Dermis blood vessel endothelial cell (primary cell): Measurements from ENCODE around the gene PKD1. TPM values are rescaled to one million over a fixed set of nuclear protein-coding genes. Genes with fewer than 3 reads are reported as not detected.
A peak's percentile ranks its signal among the peaks of the same experiment; 100 is the strongest.

ENCODE experiments used
- DNase-seq: peaks from one replicate; pipeline ENCODE4 v3.0.0; 2010
- total RNA-seq: library from RNA; depleted of rRNA; stranded (reverse); fragments of >200 nt; gene quantifications from 2 replicates; pipeline ENCODE4 v1.2.3, GENCODE V29; 2014

The PKD1 gene
- total RNA-seq, 1 donor from 2014 or later, result 77.1 TPM

DNA sequence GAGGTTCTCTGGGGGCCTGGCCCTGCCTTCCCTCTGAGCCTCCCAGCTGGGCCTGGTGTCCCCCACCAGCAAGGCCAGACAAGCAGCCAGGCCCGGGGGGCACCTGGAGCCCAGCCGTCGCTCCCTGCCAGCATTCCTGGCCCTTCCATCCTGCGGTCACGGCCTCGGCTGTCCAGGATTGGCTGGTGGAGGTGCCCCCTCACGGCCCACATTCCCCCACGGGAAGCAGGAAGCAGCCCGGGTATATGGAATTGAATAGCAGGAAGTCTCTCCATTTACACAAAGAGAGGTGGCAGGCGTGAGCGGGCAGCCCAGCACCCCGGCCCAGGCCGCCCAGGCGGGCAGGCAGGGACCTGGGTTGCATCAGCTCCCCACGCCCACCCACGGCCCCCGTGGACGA lies 34.4 kb upstream of the PKD1 start:
- peak; percentile 96 for DNase-seq

- DNase-seq, result no peak
These were observed 31.5 kb upstream of the PKD1 start for GRCh38 chr16:2167068-2167638.

GRCh38 chr16:2166263-2167067 lies 30.8 kb upstream of the PKD1 start:
- DNase-seq, result no peak

- no peak for DNase-seq
These were observed 30.2 kb upstream of the PKD1 start for GRCh38 chr16:2165861-2166260.

DNA sequence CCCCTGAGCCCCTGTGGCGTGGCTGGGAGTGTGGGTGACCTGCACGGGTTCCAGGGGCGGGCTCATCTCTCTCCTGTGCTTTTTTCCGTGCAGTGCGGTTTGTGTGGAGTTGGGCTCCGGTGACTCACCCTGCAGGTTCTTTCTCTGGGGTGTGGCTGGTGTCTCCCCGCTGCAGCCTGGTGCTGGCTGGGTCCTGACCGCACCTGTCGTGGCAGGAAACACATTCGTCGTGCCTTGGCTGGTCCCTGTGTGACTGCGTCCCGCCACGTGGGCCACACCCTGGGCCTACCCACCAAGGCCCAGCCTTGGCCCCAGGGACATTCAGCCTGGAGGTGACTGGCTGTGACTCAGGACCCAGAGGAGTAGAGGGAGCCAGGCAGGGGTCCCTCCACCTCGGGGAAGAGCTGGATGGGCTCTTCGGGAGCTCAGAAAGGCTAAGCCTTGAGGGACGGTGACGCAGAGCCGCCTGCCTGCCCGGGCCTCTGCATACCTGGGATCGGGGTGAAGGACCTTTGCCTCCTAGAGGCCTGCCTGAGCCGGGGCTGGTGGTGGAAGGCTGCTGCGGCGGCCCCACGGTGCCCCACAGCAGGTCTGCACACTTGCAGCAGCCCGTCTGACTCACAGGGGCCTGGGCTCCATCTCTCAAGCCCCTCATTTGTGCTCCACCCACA lies 27.6 kb upstream of the PKD1 start:
- no peak for DNase-seq

GRCh38 chr16:2162676-2163118 lies 27.0 kb upstream of the PKD1 start:
- DNase-seq, result no peak

DNA sequence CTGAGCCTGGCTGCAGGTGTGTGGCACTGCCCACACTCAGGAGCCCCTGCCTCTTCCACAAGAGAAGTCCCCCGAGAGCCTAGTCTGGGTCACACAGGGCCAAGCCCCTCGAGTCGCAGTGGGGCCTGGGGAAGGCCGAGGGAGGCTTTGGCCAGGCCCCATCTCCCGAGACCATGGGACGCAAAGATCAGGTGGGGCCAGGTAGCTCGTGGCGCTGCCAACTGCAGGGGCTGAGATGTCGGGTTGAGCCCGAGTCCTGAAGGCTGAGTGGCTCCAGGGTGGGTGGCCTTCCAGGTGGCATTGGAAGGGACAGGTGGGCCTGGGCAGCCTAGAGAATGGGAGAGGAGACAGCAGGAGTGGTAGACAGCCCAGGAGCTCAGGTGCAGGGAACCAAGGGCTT lies 26.2 kb upstream of the PKD1 start:
- DNase-seq, result no peak

- no peak for DNase-seq
These were observed 25.3 kb upstream of the PKD1 start for GRCh38 chr16:2160915-2161551.

- DNase-seq, result peak; percentile 83
These were observed 23.6 kb upstream of the PKD1 start for GRCh38 chr16:2159175-2159838.

DNA sequence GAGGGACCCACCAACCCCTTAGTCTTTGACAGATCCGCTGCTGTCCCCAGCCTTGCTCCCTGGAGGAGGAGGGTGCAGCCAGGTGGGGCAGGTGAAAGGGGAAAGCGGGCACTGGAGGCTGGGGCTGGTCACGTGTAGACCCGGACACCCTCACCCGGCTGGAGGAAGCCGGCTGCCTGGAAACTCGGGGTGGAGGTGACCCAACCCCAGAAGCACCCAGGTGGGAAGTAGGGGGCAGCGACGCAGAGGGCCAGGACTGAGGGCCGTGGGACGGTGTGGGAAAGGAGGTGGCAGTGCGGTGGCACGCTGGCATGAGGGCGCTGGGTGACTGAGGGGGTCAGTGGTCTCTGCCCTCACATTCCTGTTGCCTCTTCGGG lies 22.6 kb upstream of the PKD1 start:
- DNase-seq, result no peak

DNA sequence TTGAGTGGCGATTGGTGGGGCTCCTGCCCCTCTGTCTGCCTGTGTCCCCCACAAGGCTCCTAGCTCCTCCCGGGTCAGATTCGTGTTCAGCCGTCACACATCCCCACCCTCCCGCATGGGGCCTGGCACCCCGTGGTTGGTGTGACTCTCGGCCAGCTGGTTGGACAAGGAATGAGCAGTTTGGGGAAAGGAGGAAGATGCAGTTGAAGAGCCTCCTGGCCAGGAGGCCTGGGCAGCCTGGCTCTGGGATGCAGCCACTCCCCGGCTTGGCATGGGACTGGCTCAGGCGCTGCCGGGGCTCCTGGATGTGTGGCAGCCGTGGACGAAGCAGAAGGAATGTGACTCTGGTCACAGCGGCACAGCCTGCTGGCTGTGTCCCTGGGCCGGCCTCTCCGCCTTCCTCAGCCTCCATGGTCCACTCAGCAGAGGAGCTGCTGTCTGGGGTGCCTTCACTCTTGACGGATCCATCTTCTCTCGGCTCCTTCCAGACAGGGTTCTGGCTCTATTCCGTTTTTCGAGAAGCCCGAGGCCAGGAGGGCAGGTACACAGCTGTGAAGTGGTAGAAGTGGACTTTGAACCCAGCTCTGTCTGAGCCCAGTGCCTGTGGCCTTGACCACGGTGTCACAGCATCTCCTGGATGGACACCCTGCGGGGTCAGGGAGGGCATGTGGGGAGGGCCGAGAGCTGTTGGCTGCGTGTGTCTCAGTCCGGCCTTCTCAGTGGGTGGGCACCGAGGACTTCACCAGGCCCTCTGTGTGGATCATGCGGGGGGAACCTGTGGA lies 22.0 kb upstream of the PKD1 start:
- no peak for DNase-seq

DNA sequence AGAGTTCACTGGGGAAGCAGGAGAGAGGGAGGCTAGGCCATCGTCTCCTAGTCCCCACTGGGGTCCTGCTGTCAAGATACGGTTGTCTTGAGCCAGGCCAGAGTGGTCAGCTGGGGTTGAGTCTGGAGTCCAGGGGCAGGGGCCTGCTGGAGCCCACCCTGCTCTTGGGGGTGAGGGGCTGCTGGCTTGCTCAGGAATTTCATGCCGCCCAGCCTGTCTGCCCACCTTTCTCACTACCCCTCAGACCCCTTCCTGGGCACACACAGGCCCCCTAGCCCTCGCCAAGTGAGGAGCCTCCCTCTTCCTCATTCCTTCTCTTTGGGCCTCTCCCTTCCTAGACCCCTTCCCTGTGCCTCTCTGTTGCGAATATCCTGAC lies 21.1 kb upstream of the PKD1 start:
- no peak for DNase-seq

DNA sequence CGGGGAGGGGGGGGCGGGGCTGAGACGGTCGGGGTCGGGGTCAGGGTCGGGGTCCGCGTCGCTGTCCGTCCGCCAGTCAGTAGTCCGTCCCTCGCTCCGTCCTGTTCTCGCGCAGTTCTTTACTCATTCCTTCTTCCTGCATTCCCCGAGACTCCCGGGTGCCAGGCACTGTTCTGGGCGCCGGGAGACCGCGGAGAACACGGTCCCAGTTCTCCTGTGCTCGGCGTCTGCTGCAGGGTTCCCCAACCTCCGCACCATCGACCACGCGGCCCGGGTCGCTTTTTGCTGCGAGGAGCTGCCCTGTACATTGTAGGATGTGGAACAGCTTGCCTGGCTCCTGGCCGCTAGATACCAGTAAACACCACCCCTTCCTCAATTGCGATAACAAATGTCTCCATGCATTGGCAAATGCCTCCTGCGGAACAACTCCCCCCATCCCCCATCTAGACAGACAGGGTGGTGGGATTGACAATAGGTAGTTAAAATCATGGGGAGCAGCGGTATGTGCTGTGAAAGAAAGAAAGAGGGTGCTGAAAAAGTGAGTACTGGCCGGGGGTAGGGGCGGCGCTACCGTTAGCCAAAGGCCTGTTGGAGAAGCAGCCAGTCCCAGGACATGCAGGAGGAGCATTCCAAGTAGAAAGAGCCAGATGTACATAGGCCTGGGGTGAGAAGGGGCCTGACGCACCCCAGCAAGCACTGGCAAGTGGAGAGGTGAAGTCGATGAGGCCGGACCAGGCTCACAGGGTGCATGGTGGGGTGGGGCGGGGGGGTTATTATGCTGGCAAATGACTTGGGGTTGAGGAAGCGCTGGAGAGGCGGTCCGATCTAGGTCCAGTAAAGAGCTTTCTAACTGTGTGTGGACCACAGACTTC lies 20.5 kb upstream of the PKD1 start:
- DNase-seq, result peak; percentile 63

DNA sequence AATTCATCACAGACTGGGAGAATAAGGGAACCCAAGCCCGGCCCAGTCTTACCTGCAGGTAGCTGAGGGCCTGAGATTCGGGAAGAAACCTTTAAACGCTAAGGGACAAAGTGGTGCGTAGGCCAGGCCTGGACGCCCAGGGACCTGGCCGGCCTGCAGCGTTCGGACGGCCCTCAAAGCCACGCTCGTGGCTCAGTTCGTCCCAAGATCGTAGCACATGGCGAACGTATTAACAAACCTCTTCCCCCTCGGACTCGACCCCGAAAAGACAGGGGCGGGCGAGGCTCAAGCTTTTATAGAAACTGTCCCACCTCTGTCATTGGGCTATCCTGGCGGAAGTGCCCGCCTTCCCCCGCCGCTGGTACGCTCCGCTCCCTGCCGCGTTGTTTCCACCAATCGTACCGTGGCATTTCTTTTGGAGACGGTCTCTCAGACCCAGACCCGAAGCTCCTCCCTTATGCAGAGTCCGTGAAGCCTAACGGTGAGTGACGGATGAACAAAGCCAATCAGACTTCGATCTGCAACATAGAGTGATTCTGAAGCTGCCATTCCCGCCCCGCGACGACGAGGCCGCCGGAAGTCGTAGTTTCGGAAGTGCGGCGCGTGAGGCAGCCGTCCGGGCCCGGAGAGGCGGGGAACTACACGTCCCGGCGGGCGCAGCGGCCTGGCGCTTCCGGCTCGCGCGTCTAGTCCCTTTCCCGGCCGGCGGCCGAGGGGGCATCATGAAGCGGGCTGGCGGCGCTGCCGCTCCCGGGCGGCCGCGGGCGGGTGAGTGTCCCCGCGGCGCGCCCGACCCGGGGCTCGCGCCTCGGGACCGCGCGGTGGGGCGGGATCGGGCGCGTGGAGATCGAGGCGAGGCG lies 19.6 kb upstream of the PKD1 start, which contains the start of gene TRAF7:
Gene TRAF7, plus strand, starts transcription at position 692 of the 860 bp plus-strand sequence. CDS start 8,139 bp downstream, outside the sequence.
- DNase-seq, result peak; percentile 100

DNA sequence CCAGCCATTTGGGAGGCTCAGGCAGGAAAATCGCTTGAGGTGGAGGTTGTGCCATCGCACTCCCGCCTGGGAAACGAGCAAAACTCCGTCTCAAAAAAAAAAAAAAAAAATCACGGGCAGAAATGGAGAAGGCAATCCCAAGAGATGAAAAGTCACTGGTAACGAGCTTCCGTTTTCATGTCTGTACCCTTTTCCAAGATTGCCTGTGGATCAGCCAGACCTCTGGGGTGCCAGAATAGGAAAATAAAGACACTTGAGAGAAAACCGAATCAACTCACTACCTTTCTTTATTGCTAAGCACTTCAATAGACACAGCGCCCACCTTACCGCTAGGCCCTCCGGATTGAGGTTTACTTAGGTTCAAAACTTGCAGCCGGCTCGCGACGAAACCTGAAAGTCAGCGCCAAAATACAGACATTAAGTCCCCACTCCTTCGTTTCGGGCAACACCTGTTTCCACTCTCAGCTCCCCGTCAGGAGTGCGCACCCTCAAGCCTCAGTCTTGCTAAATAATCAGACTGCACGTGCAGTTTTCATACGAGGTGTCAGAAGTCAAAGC lies 18.9 kb upstream of the PKD1 start:
- DNase-seq, result peak; percentile 36

DNA sequence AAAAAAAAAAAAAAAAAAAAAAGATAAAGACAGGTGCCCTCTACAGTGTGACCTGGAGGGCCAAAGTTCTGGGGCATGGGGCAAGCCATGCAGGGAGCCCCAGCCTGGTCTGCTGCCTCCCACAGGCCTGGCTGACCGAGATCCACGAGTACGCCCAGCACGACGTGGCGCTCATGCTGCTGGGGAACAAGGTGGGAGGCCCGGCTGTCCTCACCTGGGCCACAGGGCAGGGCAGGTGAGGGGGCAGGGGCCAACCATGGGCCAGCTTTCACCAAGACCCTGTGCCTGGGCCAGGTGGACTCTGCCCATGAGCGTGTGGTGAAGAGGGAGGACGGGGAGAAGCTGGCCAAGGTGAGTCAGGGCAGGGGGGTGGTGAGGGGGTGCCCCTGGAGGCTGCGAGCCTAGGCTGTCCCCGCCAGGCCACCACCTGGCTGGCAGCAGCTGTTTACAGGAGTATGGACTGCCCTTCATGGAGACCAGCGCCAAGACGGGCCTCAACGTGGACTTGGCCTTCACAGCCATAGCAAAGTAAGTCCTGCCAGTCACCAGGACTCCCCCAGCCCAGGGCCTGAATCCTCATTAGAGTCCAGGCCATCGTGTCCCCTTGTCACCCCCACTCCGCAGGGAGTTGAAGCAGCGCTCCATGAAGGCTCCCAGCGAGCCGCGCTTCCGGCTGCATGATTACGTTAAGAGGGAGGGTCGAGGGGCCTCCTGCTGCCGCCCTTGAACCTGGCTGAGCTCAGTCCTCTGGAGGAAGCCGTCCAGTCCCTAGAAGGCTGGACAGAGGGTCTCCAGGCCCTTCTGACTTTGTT lies 17.2 kb upstream of the PKD1 start:
- no peak for DNase-seq

DNA sequence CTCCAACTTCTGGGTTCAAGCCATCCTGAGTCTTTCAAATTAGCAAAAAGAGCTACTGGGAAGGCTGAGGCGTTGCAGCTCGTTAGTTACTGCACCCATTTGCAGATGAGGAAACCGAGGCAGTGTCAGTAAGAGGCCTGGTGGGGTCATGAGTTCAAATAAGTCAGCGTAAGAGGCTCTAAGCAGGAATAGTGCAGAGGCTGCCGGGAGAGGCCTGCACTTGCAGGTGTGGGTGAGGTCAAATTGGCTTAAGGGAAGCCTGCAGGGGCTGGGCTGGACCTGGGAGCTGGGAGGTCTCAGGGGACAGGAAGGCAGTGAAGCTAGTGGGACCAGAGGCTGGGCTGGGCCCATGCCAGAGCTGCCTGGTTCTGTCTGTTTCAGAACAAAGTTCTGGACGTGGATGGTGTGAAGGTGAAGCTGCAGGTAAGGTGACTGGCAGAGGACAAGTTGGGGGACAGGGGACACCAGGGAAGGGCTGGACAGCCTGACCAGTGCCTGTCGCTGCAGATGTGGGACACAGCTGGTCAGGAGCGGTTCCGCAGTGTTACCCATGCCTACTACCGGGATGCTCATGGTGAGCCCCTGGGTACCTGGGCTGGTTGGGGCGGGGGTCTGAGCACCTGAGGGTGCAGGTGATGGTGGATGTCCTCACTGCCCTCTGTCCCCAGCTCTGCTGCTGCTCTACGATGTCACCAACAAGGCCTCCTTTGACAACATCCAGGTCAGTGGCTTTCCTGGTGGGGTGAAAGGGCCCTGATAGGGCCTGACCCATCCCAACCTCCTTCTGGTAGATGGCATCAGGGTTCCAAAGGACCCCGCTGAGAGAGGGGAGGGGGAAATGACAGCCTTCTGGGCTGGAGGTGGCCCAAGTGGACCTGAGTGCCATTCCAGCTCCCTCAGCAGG lies 15.7 kb upstream of the PKD1 start:
- no peak for DNase-seq
